WTC11 (cell line): ENCODE results near the gene CAMKMT. TPM values are rescaled to one million over a fixed set of nuclear protein-coding genes. Genes with fewer than 3 reads are reported as not detected.

Experiments used
- ATAC-seq: fragments of 200-7000 bp; cut with Tn5 transposase; 2 replicates; pipeline ENCODE4 v1.10.0; 2021; ENCODE audit warnings: mild to moderate bottlenecking, moderate library complexity
- CTCF ChIA-PET: fragments of 300-600 bp; sonication (Branson Sonifier 250); formaldehyde crosslinking; loops from one replicate; lab custom pipeline; 2021; ENCODE audit warnings: antibody characterized with exemption; lab: Charles Lee
- POLR2A ChIA-PET: fragments of 350-600 bp; sonication (Branson Sonifier 250); formaldehyde crosslinking; loops from one replicate; lab custom pipeline; 2021; ENCODE audit warnings: antibody characterized with exemption; lab: Charles Lee
- DNase-seq: peaks from one replicate; pipeline ENCODE4 v3.0.0; 2021; ENCODE audit warnings: low spot score
- H3K27ac Mint-ChIP-seq: 2 replicates; pipeline ENCODE4 v1.8.0; 2021; ENCODE audit warnings: mixed read lengths
- H3K27me3 Mint-ChIP-seq: 2 replicates; pipeline ENCODE4 v1.8.0; 2021; ENCODE audit warnings: low read depth, mild to moderate bottlenecking, moderate library complexity, mixed read lengths
- H3K36me3 Mint-ChIP-seq: 2 replicates; pipeline ENCODE4 v1.8.0; 2021; ENCODE audit warnings: mixed read lengths
- H3K4me1 Mint-ChIP-seq: 2 replicates; pipeline ENCODE4 v1.8.0; 2022; ENCODE audit warnings: mixed read lengths
- H3K4me3 Mint-ChIP-seq: 2 replicates; pipeline ENCODE4 v1.8.0; 2021; ENCODE audit warnings: mild to moderate bottlenecking, moderate library complexity, mixed read lengths
- H3K9me3 Mint-ChIP-seq: 2 replicates; pipeline ENCODE4 v1.8.0; 2021; ENCODE audit warnings: mixed read lengths
- ATF3 ChIP-seq: sonication (generic); formaldehyde crosslinking; conservative IDR thresholded peaks from 2 replicates; pipeline ENCODE4 v1.8.1; 2022; ENCODE audit warnings: mild to moderate bottlenecking, missing genetic modification reagents
- CREM ChIP-seq: sonication (generic); formaldehyde crosslinking; IDR thresholded peaks from 2 replicates; pipeline ENCODE4 v1.8.1; 2022; ENCODE audit warnings: mild to moderate bottlenecking, missing genetic modification reagents, moderate library complexity
- E2F4 ChIP-seq: sonication (generic); formaldehyde crosslinking; IDR thresholded peaks from 2 replicates; pipeline ENCODE4 v1.8.1; 2022; ENCODE audit warnings: low read depth, mild to moderate bottlenecking, moderate library complexity, missing genetic modification reagents, borderline replicate concordance
- ERG ChIP-seq: fragments of 250-450 bp; sonication (Bioruptor Pico); IDR thresholded peaks from 2 replicates; pipeline ENCODE4 v1.8.0; 2021; ENCODE audit warnings: mild to moderate bottlenecking
- FOXJ3 ChIP-seq: sonication (generic); formaldehyde crosslinking; IDR thresholded peaks from 2 replicates; pipeline ENCODE4 v1.9.0; 2021; ENCODE audit warnings: missing genetic modification reagents, mild to moderate bottlenecking, borderline replicate concordance
- FOXK1 ChIP-seq: sonication (generic); formaldehyde crosslinking; IDR thresholded peaks from 2 replicates; pipeline ENCODE4 v1.8.0; 2022; ENCODE audit warnings: mild to moderate bottlenecking, moderate library complexity, missing genetic modification reagents
- FOXP4 ChIP-seq: sonication (generic); formaldehyde crosslinking; IDR thresholded peaks from 2 replicates; pipeline ENCODE4 v1.8.0; 2022; ENCODE audit warnings: mild to moderate bottlenecking, missing genetic modification reagents
- HMGA2 ChIP-seq: fragments of 250-450 bp; sonication (Bioruptor Pico); IDR thresholded peaks from 2 replicates; pipeline ENCODE4 v1.4.0; 2021; ENCODE audit warnings: mild to moderate bottlenecking, moderate library complexity
- JUN ChIP-seq: sonication (generic); formaldehyde crosslinking; IDR thresholded peaks from 2 replicates; pipeline ENCODE4 v1.8.0; 2023; ENCODE audit warnings: mild to moderate bottlenecking, missing genetic modification reagents
- PREB ChIP-seq: sonication (generic); formaldehyde crosslinking; IDR thresholded peaks from 2 replicates; pipeline ENCODE4 v1.8.1; 2022; ENCODE audit warnings: mild to moderate bottlenecking, missing genetic modification reagents, moderate library complexity, borderline replicate concordance
- PRRX2 ChIP-seq: fragments of 250-450 bp; sonication (Bioruptor Pico); IDR thresholded peaks from 2 replicates; pipeline ENCODE4 v1.8.0; 2021; ENCODE audit warnings: mild to moderate bottlenecking
- RELA ChIP-seq: sonication (generic); formaldehyde crosslinking; IDR thresholded peaks from 2 replicates; pipeline ENCODE4 v1.8.1; 2022; ENCODE audit warnings: missing genetic modification reagents, mild to moderate bottlenecking, borderline replicate concordance
- RORB ChIP-seq: fragments of 250-450 bp; sonication (Bioruptor Pico); IDR thresholded peaks from 2 replicates; pipeline ENCODE4 v1.9.0; 2021; ENCODE audit warnings: mild to moderate bottlenecking
- SOX15 ChIP-seq: fragments of 250-450 bp; sonication (Bioruptor Pico); IDR thresholded peaks from 2 replicates; pipeline ENCODE4 v1.9.0; 2021; ENCODE audit warnings: mild to moderate bottlenecking
- SP1 ChIP-seq: sonication (generic); formaldehyde crosslinking; conservative IDR thresholded peaks from 2 replicates; pipeline ENCODE4 v1.8.1; 2022; ENCODE audit warnings: missing genetic modification reagents
- TP53 ChIP-seq: sonication (generic); formaldehyde crosslinking; IDR thresholded peaks from 2 replicates; pipeline ENCODE4 v1.8.1; 2023; ENCODE audit warnings: mild to moderate bottlenecking, missing genetic modification reagents
- USF2 ChIP-seq: sonication (generic); formaldehyde crosslinking; IDR thresholded peaks from 2 replicates; pipeline ENCODE4 v1.8.1; 2023; ENCODE audit warnings: mild to moderate bottlenecking, missing genetic modification reagents, moderate library complexity
- ZMAT4 ChIP-seq: fragments of 250-450 bp; sonication (Bioruptor Pico); IDR thresholded peaks from 2 replicates; pipeline ENCODE4 v1.9.0; 2021; ENCODE audit warnings: mild to moderate bottlenecking
- ZNF232 ChIP-seq: sonication (generic); formaldehyde crosslinking; IDR thresholded peaks from 2 replicates; pipeline ENCODE4 v1.8.0; 2022; ENCODE audit warnings: mild to moderate bottlenecking, missing genetic modification reagents
- ZNF263 ChIP-seq: sonication (generic); formaldehyde crosslinking; IDR thresholded peaks from 2 replicates; pipeline ENCODE4 v1.8.1; 2022; ENCODE audit warnings: low read depth, mild to moderate bottlenecking, moderate library complexity, missing genetic modification reagents
- ZNF317 ChIP-seq: sonication (generic); formaldehyde crosslinking; IDR thresholded peaks from 2 replicates; pipeline ENCODE4 v1.8.1; 2023; ENCODE audit warnings: low read depth, mild to moderate bottlenecking, moderate library complexity, missing genetic modification reagents, borderline replicate concordance
- ZNF425 ChIP-seq: fragments of 250-450 bp; sonication (Bioruptor Pico); conservative IDR thresholded peaks from 2 replicates; pipeline ENCODE4 v1.9.0; 2021; ENCODE audit warnings: mild to moderate bottlenecking
- ZSCAN18 ChIP-seq: fragments of 250-450 bp; sonication (Bioruptor Pico); IDR thresholded peaks from 2 replicates; pipeline ENCODE4 v2.1.2; 2022; ENCODE audit warnings: mild to moderate bottlenecking, moderate library complexity
- total RNA-seq: library from RNA; stranded (reverse); gene quantifications from 3 replicates; pipeline ENCODE4 v1.2.3, GENCODE V29; 2021

CAMKMT gene
- total RNA-seq, 1 experiment from 2014 or later = 20.6 TPM

- no peak for TF ChIP-seq SOX15
- no peak for TF ChIP-seq TP53 (CRISPR knock-in tag)
- no peak for TF ChIP-seq PRRX2
- TF ChIP-seq ZSCAN18 (CRISPR knock-in tag) = no peak
- no peak for TF ChIP-seq PREB (CRISPR knock-in tag)
- TF ChIP-seq RORB = no peak
- TF ChIP-seq ZNF425 (CRISPR knock-in tag) = no peak
- TF ChIP-seq RELA = no peak
- no peak for TF ChIP-seq USF2 (CRISPR knock-in tag)
Observed at GRCh38 chr2:44639399-44639798, 277.7 kb downstream of the CAMKMT start (continued).

- H3K27ac Mint-ChIP-seq = no peak overlapping the region
- TF ChIP-seq ZNF263 (no peak), FOXK1 (no peak), FOXP4 (CRISPR knock-in tag) (no peak)
- H3K4me3 Mint-ChIP-seq = no peak overlapping the region
- ChIA-PET POLR2A (no interaction called here), CTCF (no interaction called here)
- ATAC-seq (no peak), DNase-seq (no peak)
- 0 out of 2 replicates have a peak, but pooled peaks cover 2% of the 10 kb centered on the region for H3K9me3 Mint-ChIP-seq
- no peaks in the 10 kb centered on the region for H3K27me3 Mint-ChIP-seq
- peaks cover 27% of the 10 kb centered on the region for H3K4me1 Mint-ChIP-seq
- H3K36me3 Mint-ChIP-seq = no peaks in the 10 kb centered on the region
Observed at GRCh38 chr2:44642123-44642857, 280.5 kb downstream of the CAMKMT start.

GRCh38 chr2:44645937-44646336 is 284.2 kb downstream of the CAMKMT start:
- Mint-ChIP-seq H3K4me3 (no peak overlapping the region), H3K36me3 (no peaks in the 10 kb centered on the region), H3K27ac (no peak overlapping the region), H3K4me1 (peaks cover 31% of the 10 kb centered on the region), H3K27me3 (no peaks in the 10 kb centered on the region), H3K9me3 (0 out of 2 replicates have a peak, but pooled peaks cover 3% of the 10 kb centered on the region)
- no peak for DNase-seq
- POLR2A ChIA-PET = interaction anchor here (0.7 kb wide), 1 partner anchor 11 kb away, joined by 4 read pairs; no protein-coding TSS in a partner anchor
- ATAC-seq = no peak
- CTCF ChIA-PET = interaction anchor here (1.5 kb wide), 1 partner anchor 166 kb away, joined by 7 read pairs; no protein-coding TSS in a partner anchor
- TF ChIP-seq ATF3 (no peak), RELA (no peak), ZNF317 (no peak), ZMAT4 (CRISPR knock-in tag) (no peak), ZNF232 (no peak), PRRX2 (no peak), ERG (CRISPR knock-in tag) (no peak), CREM (CRISPR knock-in tag) (no peak), JUN (CRISPR knock-in tag) (no peak), HMGA2 (CRISPR knock-in tag) (no peak), SP1 (CRISPR knock-in tag) (no peak), E2F4 (CRISPR knock-in tag) (no peak), FOXJ3 (CRISPR knock-in tag) (no peak)
